HG02973 (cell line): Measurements from ENCODE around the gene EXOC3L1.

Source experiments
- ATAC-seq: cut with Tn5 transposase; IDR thresholded peaks from one replicate; pipeline ENCODE4 v1.9.1; 2021; ENCODE audit warnings: moderate library complexity; ENCODE audit not compliant: unreplicated experiment

EXOC3L1 gene

GRCh38 chr16:67150047-67150832 is 39.7 kb downstream of the EXOC3L1 start:
- ATAC-seq = no peak

GRCh38 chr16:67149276-67150046 is 40.5 kb downstream of the EXOC3L1 start:
- ATAC-seq = no peak

GRCh38 chr16:67148656-67149275 is 41.2 kb downstream of the EXOC3L1 start:
- ATAC-seq = no peak

GRCh38 chr16:67148221-67148620 is 41.7 kb downstream of the EXOC3L1 start:
- ATAC-seq = no peak

- ATAC-seq = no peak
Measured at GRCh38 chr16:67147437-67148140, 42.3 kb downstream of the EXOC3L1 start.

GRCh38 chr16:67146523-67147357 is 43.2 kb downstream of the EXOC3L1 start:
- no peak for ATAC-seq

- ATAC-seq = no peak
Measured at GRCh38 chr16:67145746-67146145, 44.2 kb downstream of the EXOC3L1 start.

GRCh38 chr16:67144943-67145342 is 45.0 kb downstream of the EXOC3L1 start:
- no peak for ATAC-seq

- ATAC-seq = no peak
Measured at GRCh38 chr16:67142342-67142741, 47.6 kb downstream of the EXOC3L1 start.

GRCh38 chr16:67141391-67141790 is 48.5 kb downstream of the EXOC3L1 start:
- ATAC-seq = no peak

GRCh38 chr16:67137605-67138004 is 52.3 kb downstream of the EXOC3L1 start:
- ATAC-seq = no peak
